ENCODE results near the gene PTTG1IP.

Gene PTTG1IP

DNA sequence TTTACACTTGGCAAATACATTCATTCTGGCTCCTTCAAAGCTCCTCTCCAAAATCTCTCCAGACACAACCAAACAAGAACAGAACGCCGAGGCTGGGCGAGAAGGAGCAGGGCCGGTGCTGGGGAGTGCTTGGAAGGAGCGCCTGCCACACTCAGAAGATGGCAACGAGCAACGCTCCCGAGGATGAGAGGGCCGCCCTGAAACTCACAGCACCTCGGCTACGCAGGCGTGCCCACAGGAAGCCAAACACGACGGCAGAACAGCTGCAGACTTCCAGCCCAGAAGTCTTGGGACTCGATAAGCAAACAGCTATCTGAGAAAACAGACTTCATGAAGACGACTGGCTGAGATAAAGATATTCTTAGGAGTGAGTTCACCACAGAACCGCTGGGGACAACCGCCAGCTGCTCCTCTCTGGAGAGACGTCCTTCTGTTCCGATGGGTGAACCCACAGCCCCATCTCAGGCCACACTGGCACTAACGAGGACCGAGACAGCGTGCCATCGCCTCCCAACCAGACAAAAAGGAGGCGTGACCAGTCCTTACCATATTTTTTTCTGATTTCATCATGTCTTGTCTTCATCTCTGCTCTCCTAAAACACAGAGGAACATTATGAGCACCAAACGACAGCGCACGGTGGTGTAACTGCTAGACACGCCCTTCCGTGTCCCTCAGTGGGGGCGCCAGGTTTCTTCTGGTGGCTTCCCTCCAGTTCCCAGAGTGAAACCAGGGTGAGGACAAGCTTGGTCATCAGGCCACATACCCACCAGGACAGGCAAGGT, 18.6 kb downstream of the PTTG1IP start:
- Histone ChIP-seq H3K4me1 (no peaks in the 10 kb centered on the region), H3K36me3 (peaks cover 68% of the 10 kb centered on the region), H3K4me3 (ENCODE audit: low read depth, low read length) (no peak overlapping the region), H3K9me3 (no peaks in the 10 kb centered on the region), H3K27me3 (no peaks in the 10 kb centered on the region)
- TF ChIP-seq, protein P1, sequence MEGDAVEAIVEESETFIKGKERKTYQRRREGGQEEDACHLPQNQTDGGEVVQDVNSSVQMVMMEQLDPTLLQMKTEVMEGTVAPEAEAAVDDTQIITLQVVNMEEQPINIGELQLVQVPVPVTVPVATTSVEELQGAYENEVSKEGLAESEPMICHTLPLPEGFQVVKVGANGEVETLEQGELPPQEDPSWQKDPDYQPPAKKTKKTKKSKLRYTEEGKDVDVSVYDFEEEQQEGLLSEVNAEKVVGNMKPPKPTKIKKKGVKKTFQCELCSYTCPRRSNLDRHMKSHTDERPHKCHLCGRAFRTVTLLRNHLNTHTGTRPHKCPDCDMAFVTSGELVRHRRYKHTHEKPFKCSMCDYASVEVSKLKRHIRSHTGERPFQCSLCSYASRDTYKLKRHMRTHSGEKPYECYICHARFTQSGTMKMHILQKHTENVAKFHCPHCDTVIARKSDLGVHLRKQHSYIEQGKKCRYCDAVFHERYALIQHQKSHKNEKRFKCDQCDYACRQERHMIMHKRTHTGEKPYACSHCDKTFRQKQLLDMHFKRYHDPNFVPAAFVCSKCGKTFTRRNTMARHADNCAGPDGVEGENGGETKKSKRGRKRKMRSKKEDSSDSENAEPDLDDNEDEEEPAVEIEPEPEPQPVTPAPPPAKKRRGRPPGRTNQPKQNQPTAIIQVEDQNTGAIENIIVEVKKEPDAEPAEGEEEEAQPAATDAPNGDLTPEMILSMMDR (IDR thresholded peaks at IDR 0.05; ENCODE audit: low read depth, low read length), result no peak
- DNase-seq, result no peak

DNA sequence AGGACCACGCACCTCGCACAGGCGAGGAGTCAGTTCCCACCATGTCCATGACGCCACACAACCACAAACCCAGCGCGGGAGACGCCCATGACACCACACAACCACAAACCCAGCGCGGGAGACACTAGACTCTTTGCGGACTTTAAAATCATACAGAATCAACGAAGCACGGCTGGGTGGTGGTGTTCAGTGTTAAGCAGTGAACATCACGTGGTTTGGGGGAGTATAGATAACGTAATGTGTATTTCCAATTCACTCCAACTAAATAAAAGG, 19.2 kb downstream of the PTTG1IP start:
- Histone ChIP-seq H3K4me1 (no peaks in the 10 kb centered on the region), H3K4me3 (ENCODE audit: low read depth, low read length) (no peak overlapping the region), H3K36me3 (peaks cover 70% of the 10 kb centered on the region), H3K27me3 (no peaks in the 10 kb centered on the region), H3K9me3 (no peaks in the 10 kb centered on the region)
- DNase-seq, result no peak
- TF ChIP-seq, protein P1 (IDR thresholded peaks at IDR 0.05; ENCODE audit: low read depth, low read length), result no peak

DNA sequence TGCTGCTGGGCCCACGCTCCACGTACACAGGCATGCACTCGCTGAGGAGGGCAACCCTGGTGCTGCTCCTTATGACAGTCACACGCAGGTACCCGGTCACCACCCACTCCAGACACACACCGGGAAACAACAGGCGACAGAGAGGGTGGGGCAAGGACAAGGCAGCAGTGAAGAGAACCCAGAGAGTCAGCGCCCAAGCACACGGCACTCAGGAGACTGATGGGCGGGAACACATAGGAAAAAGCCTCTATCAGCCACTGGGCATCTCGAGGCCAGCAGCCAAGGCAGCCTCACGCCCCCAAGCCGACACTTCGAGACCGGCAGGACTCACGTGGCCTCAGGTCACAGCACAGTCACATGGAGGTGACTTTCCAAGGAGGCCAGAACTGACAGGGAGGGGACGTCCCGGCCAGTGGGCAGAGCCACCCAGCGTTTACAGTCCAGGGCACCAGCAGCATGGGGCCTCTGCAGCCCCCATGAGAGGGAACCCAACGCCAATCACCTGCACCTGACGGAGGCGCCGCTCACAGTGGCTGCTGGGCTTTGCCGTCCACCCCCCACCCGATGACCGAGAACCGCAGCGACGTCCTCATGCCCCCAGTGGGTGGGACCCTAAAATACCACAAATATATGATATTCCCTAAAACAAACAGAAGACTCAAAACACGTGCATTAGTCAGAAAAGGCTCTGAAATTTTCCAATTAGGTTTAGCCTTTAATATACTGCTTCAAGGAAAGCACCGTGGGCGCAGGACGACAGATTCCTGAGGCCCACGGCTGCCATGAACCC, 19.7 kb downstream of the PTTG1IP start:
- Histone ChIP-seq H3K36me3 (peaks cover 66% of the 10 kb centered on the region), H3K9me3 (no peaks in the 10 kb centered on the region), H3K4me1 (no peaks in the 10 kb centered on the region), H3K4me3 (ENCODE audit: low read depth, low read length) (no peak overlapping the region), H3K27me3 (no peaks in the 10 kb centered on the region)
- TF ChIP-seq, protein P1 (IDR thresholded peaks at IDR 0.05; ENCODE audit: low read depth, low read length), result no peak
- no peak for DNase-seq

DNA sequence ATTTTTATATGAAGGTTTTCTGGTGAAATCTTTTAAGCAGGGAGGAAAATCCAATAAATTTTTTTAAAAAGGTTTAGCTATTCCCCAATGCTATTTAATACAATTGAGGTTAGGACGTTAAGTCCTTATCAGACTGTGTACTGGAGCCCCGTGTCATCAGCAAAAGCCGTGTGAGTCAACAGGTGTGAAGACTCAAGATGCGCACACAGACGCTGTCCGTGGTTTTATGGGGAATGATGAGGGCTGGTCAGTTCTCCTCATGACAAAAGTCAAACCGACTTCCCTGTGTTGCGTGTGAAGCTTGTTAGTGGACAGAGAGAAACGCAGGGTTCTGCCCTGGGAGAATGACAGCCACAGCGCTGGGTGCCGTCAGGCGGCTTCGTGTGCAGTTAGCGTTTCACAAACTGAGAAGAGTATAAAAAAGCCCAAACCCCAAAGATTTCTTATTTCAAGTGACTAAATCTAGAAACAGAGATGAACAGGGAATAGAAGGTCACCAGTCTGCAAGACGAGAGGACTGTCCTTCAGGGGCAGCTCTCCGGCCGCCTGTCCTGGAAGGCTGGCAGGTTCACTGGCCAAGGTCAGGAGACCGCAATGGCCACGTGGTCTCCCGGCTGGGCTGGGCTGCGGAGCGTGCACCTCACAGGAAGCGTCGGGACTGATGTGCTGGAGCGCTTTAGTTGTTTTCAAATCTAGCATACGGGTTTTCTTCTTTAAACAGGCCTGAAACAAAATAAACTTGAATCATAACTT, 22.4 kb downstream of the PTTG1IP start:
- Histone ChIP-seq H3K4me1 (0 out of 2 replicates have a peak, but pooled peaks cover 5% of the 10 kb centered on the region), H3K9me3 (no peaks in the 10 kb centered on the region), H3K36me3 (peaks cover 46% of the 10 kb centered on the region), H3K27me3 (no peaks in the 10 kb centered on the region), H3K4me3 (ENCODE audit: low read depth, low read length) (no peak overlapping the region)
- TF ChIP-seq, protein P1 (IDR thresholded peaks at IDR 0.05; ENCODE audit: low read depth, low read length), result no peak
- DNase-seq, result no peak

DNA sequence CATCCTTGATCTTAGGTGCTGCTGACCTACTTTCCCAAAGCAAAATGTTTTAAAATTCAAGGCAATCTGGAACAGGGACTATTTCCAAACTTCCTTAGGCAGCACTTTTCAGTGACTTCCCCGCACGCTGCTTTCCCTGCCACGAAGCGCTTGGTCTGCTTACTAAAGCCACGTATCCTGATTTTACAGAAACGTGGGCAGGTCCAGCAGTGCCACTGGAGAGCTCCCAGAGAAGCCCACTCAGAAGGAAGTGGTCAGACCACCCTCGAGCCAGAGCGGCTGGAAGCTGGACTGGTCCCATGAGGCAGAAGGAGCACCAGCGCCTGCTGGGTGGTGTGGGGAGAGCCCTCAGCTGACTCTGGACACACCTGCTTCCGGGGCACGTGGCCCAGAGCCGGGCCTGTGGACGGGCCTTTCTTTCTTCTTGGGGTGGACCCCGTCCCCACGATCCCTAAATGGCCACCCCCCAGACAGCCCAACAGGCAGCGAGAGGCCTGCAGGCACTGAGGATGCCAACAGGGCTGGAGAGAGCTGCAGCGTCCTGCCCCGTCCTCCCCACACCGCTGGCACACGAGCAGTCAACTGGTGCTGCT, 23.2 kb downstream of the PTTG1IP start:
- 0 out of 2 replicates have a peak, but pooled peaks cover 5% of the 10 kb centered on the region for H3K4me1 ChIP-seq

More for the DNA sequence above, 23.2 kb downstream of the PTTG1IP start:
- DNase-seq, result no peak
- no peaks in the 10 kb centered on the region for H3K27me3 ChIP-seq
- no peak overlapping the region for H3K4me3 ChIP-seq (ENCODE audit: low read depth, low read length)
- H3K36me3 ChIP-seq, result peaks cover 38% of the 10 kb centered on the region
- TF ChIP-seq, protein P1 (IDR thresholded peaks at IDR 0.05; ENCODE audit: low read depth, low read length), result no peak
- H3K9me3 ChIP-seq, result no peaks in the 10 kb centered on the region

Measured in BE2C (cell line).